H1 (cell line): ENCODE results near the gene PGBD5. TPM values are rescaled to one million over a fixed set of nuclear protein-coding genes. Genes with fewer than 3 reads are reported as not detected.

Source experiments
- CTCF ChIA-PET: fragments of 300-600 bp; sonication (Branson Sonifier 250); formaldehyde crosslinking; loops from one replicate; lab custom pipeline; 2021; ENCODE audit not compliant: partially characterized antibody; lab: Charles Lee
- POLR2A ChIA-PET: fragments of 300-600 bp; sonication (Branson Sonifier 250); formaldehyde crosslinking; loops from one replicate; lab custom pipeline; 2021; ENCODE audit warnings: inconsistent platforms; ENCODE audit not compliant: partially characterized antibody; lab: Charles Lee
- DNase-seq, 2 experiments: peaks; one replicate each; pipeline versions ENCODE4 v3.0.0 to v3.0.0-alpha.2; 2010 to 2022; ENCODE audit warnings: low spot score in 2 of 2, low read depth in 1 of 2, mixed read lengths in 1 of 2
- FAIRE-seq: peaks from 2 replicates; lab custom pipeline; 2011; peaks lifted over from hg19 to GRCh38; lab: Jason Lieb, UNC
- H2AFZ ChIP-seq: 2 replicates; pipeline ENCODE4 v1.8.1; 2012; ENCODE audit warnings: low read length, inconsistent platforms
- H2AK5ac ChIP-seq: 2 replicates; pipeline ENCODE4 v1.6.1; 2013; ENCODE audit warnings: low read depth, low read length
- H2BK120ac ChIP-seq: replicated peaks from 2 replicates; pipeline ENCODE3; 2013; ENCODE audit warnings: low read depth, low read length, inconsistent platforms
- H2BK12ac ChIP-seq: 2 replicates; pipeline ENCODE4 v1.6.1; 2013; ENCODE audit warnings: low read depth, low read length
- H2BK15ac ChIP-seq: 2 replicates; pipeline ENCODE4 v1.6.1; 2013; ENCODE audit warnings: low read length
- H2BK20ac ChIP-seq: 2 replicates; pipeline ENCODE4 v1.6.1; 2013; ENCODE audit warnings: low read length
- H2BK5ac ChIP-seq: 2 replicates; pipeline ENCODE4 v1.6.1; 2013; ENCODE audit warnings: low read depth, low read length
- H3K14ac ChIP-seq: 2 replicates; pipeline ENCODE4 v1.6.1; 2013; ENCODE audit warnings: inconsistent platforms; ENCODE audit not compliant: insufficient read length
- H3K18ac ChIP-seq: 2 replicates; pipeline ENCODE4 v1.6.1; 2013; ENCODE audit warnings: low read length; ENCODE audit errors: extremely low read depth
- H3K23ac ChIP-seq: 2 replicates; pipeline ENCODE4 v1.6.1; 2013; ENCODE audit warnings: inconsistent platforms; ENCODE audit not compliant: insufficient read length
- H3K23me2 ChIP-seq: 2 replicates; pipeline ENCODE4 v1.6.1; 2013; ENCODE audit warnings: low read depth, low read length
- H3K27ac ChIP-seq: 2 replicates; pipeline ENCODE4 v1.6.1; 2011; ENCODE audit warnings: low read depth, low read length, inconsistent platforms
- H3K27me3 ChIP-seq, 4 experiments: replicated peaks in 1 of 4; 1 replicate in 1 of 4; 2 replicates in 3 of 4; pipeline versions ENCODE4 v1.6.1 to v1.8.1; 2011 to 2013; ENCODE audit warnings: low read length in 3 of 4, mild to moderate bottlenecking in 3 of 4, inconsistent platforms in 2 of 4, mixed read lengths in 2 of 4, moderate library complexity in 1 of 4; ENCODE audit not compliant: control insufficient read depth in 3 of 4, insufficient read depth in 3 of 4; ENCODE audit errors: extremely low read depth in 1 of 4
- H3K36me3 ChIP-seq, 4 experiments: 2 replicates each; pipeline versions ENCODE4 v1.6.1 to v1.8.1; 2011 to 2013; ENCODE audit warnings: mild to moderate bottlenecking in 4 of 4, low read length in 3 of 4, moderate library complexity in 2 of 4, control low read depth in 1 of 4, inconsistent platforms in 1 of 4; ENCODE audit not compliant: insufficient read depth in 4 of 4, control insufficient read depth in 2 of 4
- H3K4ac ChIP-seq: replicated peaks from 2 replicates; pipeline ENCODE3; 2013; ENCODE audit warnings: low read length, low read depth, mixed read lengths, inconsistent platforms; ENCODE audit not compliant: insufficient read length
- H3K4me1 ChIP-seq, 4 experiments: replicated peaks in 1 of 4; 1 replicate in 1 of 4; 2 replicates in 3 of 4; pipeline versions ENCODE4 v1.6.1 to v1.8.1; 2011 to 2013; ENCODE audit warnings: low read length in 3 of 4, inconsistent platforms in 2 of 4, mixed read lengths in 1 of 4; ENCODE audit not compliant: insufficient read depth in 4 of 4, control insufficient read depth in 3 of 4
- H3K4me2 ChIP-seq, 2 experiments: 2 replicates each; pipeline versions ENCODE4 v1.6.1 to v1.8.1; 2011 to 2013; ENCODE audit warnings: low read depth in 2 of 2, low read length in 2 of 2, control low read depth in 1 of 2, inconsistent platforms in 1 of 2, mild to moderate bottlenecking in 1 of 2; ENCODE audit not compliant: insufficient read depth in 1 of 2
- H3K4me3 ChIP-seq, 4 experiments: fragments of 200-600, 300-600 bp in 1 of 4; sonication (generic), shearing (Covaris generic), sonication (Bioruptor Twin) in 1 of 4; 2 replicates each; pipeline versions ENCODE4 v1.5.1 to v1.8.1; 2011 to 2016; ENCODE audit warnings: low read length in 4 of 4, low read depth in 3 of 4, control low read depth in 2 of 4, inconsistent platforms in 2 of 4, mild to moderate bottlenecking in 2 of 4, mixed read lengths in 1 of 4, moderate library complexity in 1 of 4; ENCODE audit not compliant: insufficient read depth in 2 of 4; ENCODE audit errors: extremely low read depth in 1 of 4
- H3K56ac ChIP-seq: replicated peaks from 2 replicates; pipeline ENCODE3; 2013; ENCODE audit warnings: low read depth, mild to moderate bottlenecking, mixed read lengths, low read length, inconsistent platforms; ENCODE audit not compliant: insufficient read length
- H3K79me1 ChIP-seq: 2 replicates; pipeline ENCODE4 v1.6.1; 2013; ENCODE audit warnings: low read depth, low read length, control low read depth
- H3K79me2 ChIP-seq, 2 experiments: 2 replicates each; pipeline versions ENCODE4 v1.6.1 to v1.8.1; 2012 to 2013; ENCODE audit warnings: low read length in 2 of 2, mild to moderate bottlenecking in 2 of 2, inconsistent platforms in 1 of 2; ENCODE audit not compliant: insufficient read depth in 2 of 2, control insufficient read depth in 1 of 2
- H3K9ac ChIP-seq, 4 experiments: replicated peaks in 1 of 4; 1 replicate in 1 of 4; 2 replicates in 3 of 4; pipeline versions ENCODE4 v1.6.1 to v1.8.1; 2011 to 2013; ENCODE audit warnings: low read depth in 3 of 4, low read length in 3 of 4, control low read depth in 2 of 4, mild to moderate bottlenecking in 2 of 4, moderate library complexity in 2 of 4, inconsistent platforms in 1 of 4; ENCODE audit errors: extremely low read depth in 1 of 4
- H3K9me3 ChIP-seq, 2 experiments: 2 replicates each; pipeline versions ENCODE4 v1.6.1 to v1.8.1; 2012 to 2013; ENCODE audit warnings: mild to moderate bottlenecking in 2 of 2, moderate library complexity in 2 of 2, control low read depth in 1 of 2, inconsistent platforms in 1 of 2, low read depth in 1 of 2, low read length in 1 of 2, mixed read lengths in 1 of 2; ENCODE audit not compliant: insufficient read depth in 2 of 2
- H4K20me1 ChIP-seq, 2 experiments: replicated peaks in 1 of 2; 2 replicates each; pipeline versions ENCODE3 to v1.8.1; 2011 to 2013; ENCODE audit warnings: inconsistent platforms in 2 of 2, low read length in 2 of 2, mild to moderate bottlenecking in 1 of 2; ENCODE audit not compliant: insufficient read depth in 2 of 2, control insufficient read depth in 1 of 2
- H4K5ac ChIP-seq: 2 replicates; pipeline ENCODE4 v1.6.1; 2013; ENCODE audit warnings: low read length, low read depth, mixed read lengths, inconsistent platforms; ENCODE audit not compliant: insufficient read length
- H4K8ac ChIP-seq: 2 replicates; pipeline ENCODE4 v1.8.0; 2013; ENCODE audit warnings: mild to moderate bottlenecking, moderate library complexity, low read length, inconsistent platforms; ENCODE audit not compliant: insufficient read depth; ENCODE audit errors: extremely low read depth
- H4K91ac ChIP-seq: replicated peaks from 2 replicates; pipeline ENCODE3; 2013; ENCODE audit warnings: low read length, mixed read lengths, inconsistent platforms; ENCODE audit not compliant: insufficient read length
- CTBP2 ChIP-seq: IDR thresholded peaks from 2 replicates; pipeline ENCODE4 v1.7.0; 2011; ENCODE audit warnings: borderline replicate concordance, mild to moderate bottlenecking, moderate library complexity, mixed read lengths, low read length; ENCODE audit not compliant: insufficient read depth, insufficient read length
- WGBS, 2 experiments: shearing (Covaris generic) in 1 of 2; methylation state at CpG; one replicate each; pipeline versions ENCODE4 v1.1.6 to v1.1.7; 2013 to 2015; ENCODE audit warnings: low lambda C conversion rate in 2 of 2, mixed read lengths in 2 of 2, inconsistent platforms in 1 of 2, low coverage in 1 of 2, missing lambda C conversion rate in 1 of 2; ENCODE audit not compliant: insufficient replicate concordance in 2 of 2, insufficient coverage in 1 of 2, insufficient read length in 1 of 2; ENCODE audit errors: extremely low coverage in 1 of 2, missing lambda C conversion rate in 1 of 2; 5-methylcytosine and 5-hydroxymethylcytosine counted together
- polyA plus RNA-seq, 7 experiments: library from polyadenylated mRNA; depleted of rRNA in 3 of 7; stranded (reverse) in 5 of 7; unstranded in 2 of 7; fragments of >200 nt in 5 of 7; fragments of 200-250 nt in 2 of 7; gene quantifications; 1 replicate in 5 of 7; 2 replicates in 1 of 7; 4 replicates in 1 of 7; pipeline versions ENCODE4 v1.2.1 to v1.2.3, GENCODE V29; 2011 to 2013; ENCODE audit warnings: missing spikeins in 2 of 7, mixed read lengths in 2 of 7
- total RNA-seq: library from RNA; stranded (reverse); fragmentation: NEBNext Ultra II Directional; extraction: Animal tissue kit (Norgen Biotek cat#: 25700); gene quantifications from 2 replicates; pipeline ENCODE4 v1.2.1, GENCODE V29; 2021

PGBD5 gene
- total and polyA plus RNA-seq, 2 of the 8 experiments (the other 6 are each of a cell fraction or from before 2014, with no cell fraction given), result 16.3 to 18.4 TPM

- Histone ChIP-seq H3K9me3 (0 out of 4 replicates have a peak, but pooled peaks cover 0 to 7% of the 10 kb centered on the region in 2 experiments), H3K4ac (no peak overlapping the region), H3K79me2 (peaks cover 0 to 73% of the 10 kb centered on the region in 2 experiments; a peak in 2 of 4 replicates), H2BK120ac (no peak overlapping the region), H3K23ac (no peak overlapping the region), H3K9ac (no peak overlapping the region), H3K4me3 (no peak overlapping the region), H3K23me2 (no peaks in the 10 kb centered on the region), H3K56ac (no peak overlapping the region), H3K36me3 (0 out of 8 replicates have a peak, but pooled peaks cover 0 to 3% (median 0%) of the 10 kb centered on the region in 4 experiments), H4K91ac (no peak overlapping the region), H4K20me1 (peaks cover 0 to 13% of the 10 kb centered on the region in 2 experiments), H4K5ac (no peak overlapping the region), H3K18ac (no peak overlapping the region), H2BK20ac (no peak overlapping the region), H3K27ac (no peak overlapping the region), H2BK5ac (no peak overlapping the region), H3K14ac (no peak overlapping the region), H3K4me2 (no peak overlapping the region), H2AFZ (no peak overlapping the region), H3K79me1 (peaks cover 2% of the 10 kb centered on the region), H2BK15ac (no peak overlapping the region), H4K8ac (no peak overlapping the region), H2AK5ac (no peak overlapping the region), H3K27me3 (no peaks in the 10 kb centered on the region), H2BK12ac (no peak overlapping the region), H3K4me1 (peaks cover 0 to 5% (median 0%) of the 10 kb centered on the region in 4 experiments; a peak in 1 of 7 replicates)
- FAIRE-seq (no peak), DNase-seq (no peak)
- 82% methylated on average over 2 of the region's 2 CpGs; no CpG with 5 or more reads in 1 of the 2 experiments for WGBS, 2 experiments
- TF ChIP-seq CTBP2, result no peak
- CTCF ChIA-PET, result interaction anchor here (1.2 to 3.6 kb wide), 2 partner anchors 9 to 12 kb away, joined by 4 to 14 read pairs; no protein-coding TSS in a partner anchor
- POLR2A ChIA-PET, result interaction anchor here (1.3 to 1.9 kb wide), 2 partner anchors 8 to 12 kb away, joined by 4 read pairs; no protein-coding TSS in a partner anchor
Observed at GRCh38 chr1:230415405-230416132, 10.6 kb downstream of the PGBD5 start.
